ENCODE measurements around the gene HIPK2.

- TF ChIP-seq, protein P1, sequence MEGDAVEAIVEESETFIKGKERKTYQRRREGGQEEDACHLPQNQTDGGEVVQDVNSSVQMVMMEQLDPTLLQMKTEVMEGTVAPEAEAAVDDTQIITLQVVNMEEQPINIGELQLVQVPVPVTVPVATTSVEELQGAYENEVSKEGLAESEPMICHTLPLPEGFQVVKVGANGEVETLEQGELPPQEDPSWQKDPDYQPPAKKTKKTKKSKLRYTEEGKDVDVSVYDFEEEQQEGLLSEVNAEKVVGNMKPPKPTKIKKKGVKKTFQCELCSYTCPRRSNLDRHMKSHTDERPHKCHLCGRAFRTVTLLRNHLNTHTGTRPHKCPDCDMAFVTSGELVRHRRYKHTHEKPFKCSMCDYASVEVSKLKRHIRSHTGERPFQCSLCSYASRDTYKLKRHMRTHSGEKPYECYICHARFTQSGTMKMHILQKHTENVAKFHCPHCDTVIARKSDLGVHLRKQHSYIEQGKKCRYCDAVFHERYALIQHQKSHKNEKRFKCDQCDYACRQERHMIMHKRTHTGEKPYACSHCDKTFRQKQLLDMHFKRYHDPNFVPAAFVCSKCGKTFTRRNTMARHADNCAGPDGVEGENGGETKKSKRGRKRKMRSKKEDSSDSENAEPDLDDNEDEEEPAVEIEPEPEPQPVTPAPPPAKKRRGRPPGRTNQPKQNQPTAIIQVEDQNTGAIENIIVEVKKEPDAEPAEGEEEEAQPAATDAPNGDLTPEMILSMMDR (IDR thresholded peaks at IDR 0.05), result no peak
- TF ChIP-seq POLR2AphosphoS5 (IDR thresholded peaks at IDR 0.05), result no peak
Measured at GRCh38 chr7:139663608-139664177, 114.1 kb downstream of the HIPK2 start.
